ENCODE measurements around the gene PARD3B.

PARD3B gene

DNA sequence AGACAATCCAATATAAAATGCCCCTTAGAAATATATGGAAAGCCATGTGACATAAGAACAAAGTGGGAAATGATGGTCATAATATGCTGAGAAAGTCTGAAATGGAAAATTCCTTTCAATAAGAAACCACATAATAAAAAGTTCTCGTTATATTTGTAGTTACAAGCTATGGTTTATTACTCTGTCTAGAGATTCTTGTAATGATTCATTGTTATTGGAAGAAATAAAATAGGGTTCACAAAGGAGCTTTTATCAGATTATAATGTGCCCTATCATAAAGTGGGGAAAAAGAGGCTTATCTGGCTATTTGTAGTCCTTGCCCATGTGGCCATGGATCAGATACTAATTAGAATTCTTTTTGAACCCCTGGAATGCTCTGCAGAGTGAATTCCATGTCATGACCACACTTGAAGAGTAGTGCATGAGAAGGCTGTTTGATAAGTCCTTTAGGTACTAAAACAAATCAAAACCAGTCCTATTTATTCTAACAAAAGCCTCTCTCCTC lies 716.3 kb downstream of the PARD3B start:
- Histone ChIP-seq H3K27ac (ENCODE audit: low read depth, low read length) (no peak overlapping the region), H3K36me3 (ENCODE audit: control insufficient read depth, insufficient read depth, low read length) (no peaks in the 10 kb centered on the region), H3K4me1 (ENCODE audit: control insufficient read depth, insufficient read depth, low read length) (peaks cover 17% of the 10 kb centered on the region), H3K4me3 (ENCODE audit: low read depth, low read length) (no peak overlapping the region), H3K9me3 (ENCODE audit: control insufficient read depth, insufficient read depth, low read length) (no peaks in the 10 kb centered on the region), H3K9ac (ENCODE audit: low read depth, low read length) (no peak overlapping the region), H3K27me3 (ENCODE audit: control insufficient read depth, insufficient read depth, low read length) (no peaks in the 10 kb centered on the region)

DNA sequence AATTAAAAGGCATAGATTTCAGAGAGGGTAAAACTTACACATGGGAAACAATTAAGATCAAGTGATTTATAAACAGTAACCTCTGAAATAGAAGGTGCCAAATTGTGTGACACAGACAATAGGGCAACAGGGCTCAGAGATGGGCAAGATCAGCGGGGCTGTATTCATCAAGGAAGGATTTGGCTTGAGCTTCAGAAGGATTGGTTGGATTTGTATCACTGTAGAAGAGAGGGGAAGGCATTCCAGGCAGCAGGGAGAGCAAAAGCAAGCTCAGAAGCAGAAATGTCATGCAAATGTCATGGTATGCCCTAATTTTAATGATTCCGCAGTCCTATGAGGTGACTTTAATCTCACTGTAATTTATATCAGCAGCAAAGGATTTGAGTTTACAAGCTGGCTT lies 722.0 kb downstream of the PARD3B start:
- no peak overlapping the region for H3K9ac ChIP-seq (ENCODE audit: low read depth, low read length)
- no peaks in the 10 kb centered on the region for H3K9me3 ChIP-seq (ENCODE audit: control insufficient read depth, insufficient read depth, low read length)
- H3K4me1 ChIP-seq (ENCODE audit: control insufficient read depth, insufficient read depth, low read length): peaks cover 43% of the 10 kb centered on the region
- peak overlapping the region; percentile 2; the same call in 1 of the 2 replicates for H3K4me3 ChIP-seq (ENCODE audit: low read depth, low read length)
- peak overlapping the region; percentile 72 for H3K27ac ChIP-seq (ENCODE audit: low read depth, low read length)
- no peaks in the 10 kb centered on the region for H3K27me3 ChIP-seq (ENCODE audit: control insufficient read depth, insufficient read depth, low read length)
- H3K36me3 ChIP-seq (ENCODE audit: control insufficient read depth, insufficient read depth, low read length): no peaks in the 10 kb centered on the region

DNA sequence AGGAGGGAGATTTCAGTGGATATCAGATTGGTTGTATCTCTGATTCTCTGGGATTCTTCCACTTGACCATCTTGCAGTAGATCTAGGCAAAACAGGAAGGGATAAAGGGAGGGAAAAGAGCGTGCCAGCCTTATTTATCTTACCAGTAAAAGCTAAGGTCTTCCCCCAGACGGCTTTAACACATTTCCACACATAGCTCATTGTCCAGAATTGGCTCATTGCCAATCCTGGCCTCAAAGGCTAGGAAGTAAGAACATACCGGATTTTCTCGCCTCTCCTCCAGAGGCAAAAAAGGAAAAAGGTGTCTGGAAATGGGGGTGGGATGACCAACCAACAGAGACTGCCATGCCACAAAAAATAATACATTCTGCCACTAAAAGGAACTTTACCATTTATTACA lies 725.4 kb downstream of the PARD3B start:
- no peak overlapping the region for H3K9ac ChIP-seq (ENCODE audit: low read depth, low read length)
- no peaks in the 10 kb centered on the region for H3K36me3 ChIP-seq (ENCODE audit: control insufficient read depth, insufficient read depth, low read length)
- no peak overlapping the region for H3K27ac ChIP-seq (ENCODE audit: low read depth, low read length)
- H3K4me3 ChIP-seq (ENCODE audit: low read depth, low read length): no peak overlapping the region
- peaks cover 71% of the 10 kb centered on the region for H3K4me1 ChIP-seq (ENCODE audit: control insufficient read depth, insufficient read depth, low read length)
- no peaks in the 10 kb centered on the region for H3K9me3 ChIP-seq (ENCODE audit: control insufficient read depth, insufficient read depth, low read length)
- H3K27me3 ChIP-seq (ENCODE audit: control insufficient read depth, insufficient read depth, low read length): no peaks in the 10 kb centered on the region

DNA sequence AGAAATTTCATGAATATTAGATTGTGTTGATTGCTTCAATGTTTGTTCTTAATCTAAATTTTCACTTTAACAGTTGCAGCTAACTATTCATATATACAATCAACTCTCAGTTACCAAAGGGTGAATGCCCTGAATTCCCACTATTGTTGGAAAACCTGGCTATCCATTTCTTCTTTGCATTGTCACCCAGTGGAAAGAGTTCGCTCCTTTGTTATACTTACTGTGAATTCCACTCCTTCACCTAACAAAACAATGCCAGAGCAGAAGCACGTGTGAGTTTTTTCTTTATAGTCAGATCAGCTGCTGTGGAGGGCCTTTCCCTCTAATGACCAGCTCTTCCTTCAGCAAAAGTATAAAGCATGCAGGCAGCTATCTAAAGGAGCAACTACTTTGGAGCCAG lies 727.9 kb downstream of the PARD3B start:
- H3K36me3 ChIP-seq (ENCODE audit: control insufficient read depth, insufficient read depth, low read length): no peaks in the 10 kb centered on the region
- H3K27ac ChIP-seq (ENCODE audit: low read depth, low read length): peak overlapping the region; percentile 77
- H3K27me3 ChIP-seq (ENCODE audit: control insufficient read depth, insufficient read depth, low read length): no peaks in the 10 kb centered on the region
- H3K9me3 ChIP-seq (ENCODE audit: control insufficient read depth, insufficient read depth, low read length): no peaks in the 10 kb centered on the region
- H3K4me3 ChIP-seq (ENCODE audit: low read depth, low read length): no peak overlapping the region
- H3K9ac ChIP-seq (ENCODE audit: low read depth, low read length): no peak overlapping the region; the same call in 1 of the 2 replicates
- peaks cover 59% of the 10 kb centered on the region for H3K4me1 ChIP-seq (ENCODE audit: control insufficient read depth, insufficient read depth, low read length)

DNA sequence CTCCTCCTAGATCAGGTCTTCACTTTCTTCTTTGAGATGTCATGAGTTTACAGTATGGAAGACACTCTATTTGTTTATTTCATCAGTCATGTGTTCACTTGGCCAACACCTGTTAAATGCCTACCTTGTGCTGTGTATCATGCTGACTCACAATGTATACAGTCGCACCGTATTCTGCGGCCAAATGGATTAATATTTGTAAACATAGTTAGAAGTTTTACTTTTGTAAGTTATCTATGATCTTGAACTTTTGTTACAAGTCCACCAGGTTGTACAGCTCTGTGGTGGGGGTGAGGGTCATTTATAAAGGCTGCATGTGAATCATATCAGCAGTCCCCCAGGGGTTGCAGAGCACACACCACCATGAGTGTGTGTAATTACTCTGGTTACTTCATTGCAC lies 728.4 kb downstream of the PARD3B start:
- no peaks in the 10 kb centered on the region for H3K36me3 ChIP-seq (ENCODE audit: control insufficient read depth, insufficient read depth, low read length)
- H3K9me3 ChIP-seq (ENCODE audit: control insufficient read depth, insufficient read depth, low read length): no peaks in the 10 kb centered on the region
- H3K4me3 ChIP-seq (ENCODE audit: low read depth, low read length): no peak overlapping the region
- H3K4me1 ChIP-seq (ENCODE audit: control insufficient read depth, insufficient read depth, low read length): peaks cover 54% of the 10 kb centered on the region
- no peak overlapping the region; the same call in 1 of the 2 replicates for H3K9ac ChIP-seq (ENCODE audit: low read depth, low read length)
- H3K27me3 ChIP-seq (ENCODE audit: control insufficient read depth, insufficient read depth, low read length): no peaks in the 10 kb centered on the region
- H3K27ac ChIP-seq (ENCODE audit: low read depth, low read length): peak overlapping the region; percentile 77

DNA sequence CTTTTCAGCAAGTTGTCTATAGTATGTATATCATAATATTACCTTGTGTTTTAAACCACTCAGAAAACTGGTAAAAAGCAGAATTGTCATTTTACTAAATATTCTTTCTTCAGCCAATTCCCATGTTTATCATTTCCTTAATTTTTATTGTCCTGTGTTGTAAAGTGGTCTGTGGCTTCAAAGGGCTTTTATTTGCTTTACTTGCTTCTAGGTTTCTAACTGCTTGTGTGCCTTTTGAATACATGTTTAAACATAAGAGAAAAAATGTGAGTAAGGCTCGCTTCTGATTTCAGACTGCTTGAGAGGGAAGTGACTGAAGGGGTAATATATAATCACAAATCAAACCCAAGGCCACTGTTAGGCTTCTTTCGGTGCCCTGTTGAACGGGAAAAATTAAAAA lies 729.5 kb downstream of the PARD3B start:
- H3K9me3 ChIP-seq (ENCODE audit: control insufficient read depth, insufficient read depth, low read length): no peaks in the 10 kb centered on the region
- no peak overlapping the region; the same call in 1 of the 2 replicates for H3K9ac ChIP-seq (ENCODE audit: low read depth, low read length)
- H3K27me3 ChIP-seq (ENCODE audit: control insufficient read depth, insufficient read depth, low read length): no peaks in the 10 kb centered on the region
- H3K27ac ChIP-seq (ENCODE audit: low read depth, low read length): no peak overlapping the region
- no peaks in the 10 kb centered on the region for H3K36me3 ChIP-seq (ENCODE audit: control insufficient read depth, insufficient read depth, low read length)
- H3K4me1 ChIP-seq (ENCODE audit: control insufficient read depth, insufficient read depth, low read length): peaks cover 42% of the 10 kb centered on the region
- H3K4me3 ChIP-seq (ENCODE audit: low read depth, low read length): no peak overlapping the region

DNA sequence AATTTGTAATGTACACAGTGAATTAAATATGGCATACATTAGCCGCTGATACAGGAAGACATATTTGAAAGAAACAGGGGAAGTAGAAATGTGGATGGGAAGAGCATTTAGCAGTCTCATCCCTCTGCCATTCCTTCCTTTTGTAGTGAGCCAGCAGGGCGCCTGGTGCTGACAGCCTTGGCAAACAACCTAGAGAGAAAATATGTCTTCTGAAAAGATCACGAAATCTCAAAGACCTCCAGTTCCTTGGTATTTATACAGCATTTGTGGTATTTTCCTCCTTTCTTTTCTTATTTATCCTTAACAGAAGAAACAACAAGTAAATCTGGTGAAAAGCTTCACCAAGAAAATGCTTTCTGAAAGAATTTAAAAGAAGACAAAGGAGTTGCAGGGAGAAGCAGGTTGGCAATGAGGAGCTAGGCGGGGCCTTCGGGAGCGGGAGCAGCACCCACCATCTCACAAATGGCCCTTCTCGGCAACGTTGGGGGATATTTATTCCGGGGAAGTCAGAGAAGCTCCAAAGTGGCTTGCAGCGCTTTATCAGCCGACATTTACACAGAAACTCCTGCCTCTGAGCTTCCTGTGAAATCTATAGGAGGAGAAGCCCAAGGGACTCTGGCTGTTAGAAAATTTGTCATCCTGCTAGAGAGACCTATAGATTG lies 731.0 kb downstream of the PARD3B start:
- H3K27me3 ChIP-seq (ENCODE audit: control insufficient read depth, insufficient read depth, low read length): no peaks in the 10 kb centered on the region
- peak overlapping the region; percentile 94 for H3K27ac ChIP-seq (ENCODE audit: low read depth, low read length)
- peaks cover 45% of the 10 kb centered on the region for H3K4me1 ChIP-seq (ENCODE audit: control insufficient read depth, insufficient read depth, low read length)
- H3K9me3 ChIP-seq (ENCODE audit: control insufficient read depth, insufficient read depth, low read length): no peaks in the 10 kb centered on the region
- H3K9ac ChIP-seq (ENCODE audit: low read depth, low read length): peak overlapping the region; percentile 38; the same call in 1 of the 2 replicates
- no peak overlapping the region for H3K4me3 ChIP-seq (ENCODE audit: low read depth, low read length)
- H3K36me3 ChIP-seq (ENCODE audit: control insufficient read depth, insufficient read depth, low read length): no peaks in the 10 kb centered on the region

DNA sequence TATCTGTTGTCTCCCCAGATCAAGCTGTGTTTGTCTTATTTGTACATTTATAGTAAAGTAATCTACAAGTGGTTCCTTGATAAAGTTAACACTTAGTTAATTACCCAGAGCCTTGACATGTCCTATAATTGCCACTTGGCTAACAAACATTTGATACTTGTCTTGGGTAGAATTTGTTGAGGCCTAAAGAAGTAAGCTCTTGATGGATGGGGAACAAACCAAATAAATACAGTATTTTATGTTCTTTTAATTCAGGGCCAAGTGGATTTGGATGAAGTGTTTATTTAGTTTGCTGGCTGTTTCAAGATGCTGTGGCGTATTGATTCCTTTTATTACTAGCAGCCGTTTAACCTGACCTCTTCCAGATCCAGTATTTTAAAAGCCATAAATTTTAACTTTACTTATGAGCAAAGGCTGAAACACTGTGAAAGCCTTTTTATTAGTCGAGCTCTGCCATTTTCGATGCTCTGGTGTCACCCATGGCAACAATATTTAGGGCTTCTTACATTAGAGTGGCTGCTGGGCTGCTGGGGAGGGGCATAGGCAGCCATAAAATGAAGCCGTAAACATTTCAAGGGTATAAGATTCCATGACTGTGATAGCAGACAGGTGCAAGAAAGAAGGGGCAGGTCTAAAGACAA lies 735.4 kb downstream of the PARD3B start:
- no peak overlapping the region for H3K9ac ChIP-seq (ENCODE audit: low read depth, low read length)
- H3K27ac ChIP-seq (ENCODE audit: low read depth, low read length): no peak overlapping the region
- no peaks in the 10 kb centered on the region for H3K27me3 ChIP-seq (ENCODE audit: control insufficient read depth, insufficient read depth, low read length)
- H3K36me3 ChIP-seq (ENCODE audit: control insufficient read depth, insufficient read depth, low read length): no peaks in the 10 kb centered on the region
- peaks cover 36% of the 10 kb centered on the region for H3K4me1 ChIP-seq (ENCODE audit: control insufficient read depth, insufficient read depth, low read length)
- H3K4me3 ChIP-seq (ENCODE audit: low read depth, low read length): no peak overlapping the region
- H3K9me3 ChIP-seq (ENCODE audit: control insufficient read depth, insufficient read depth, low read length): no peaks in the 10 kb centered on the region

DNA sequence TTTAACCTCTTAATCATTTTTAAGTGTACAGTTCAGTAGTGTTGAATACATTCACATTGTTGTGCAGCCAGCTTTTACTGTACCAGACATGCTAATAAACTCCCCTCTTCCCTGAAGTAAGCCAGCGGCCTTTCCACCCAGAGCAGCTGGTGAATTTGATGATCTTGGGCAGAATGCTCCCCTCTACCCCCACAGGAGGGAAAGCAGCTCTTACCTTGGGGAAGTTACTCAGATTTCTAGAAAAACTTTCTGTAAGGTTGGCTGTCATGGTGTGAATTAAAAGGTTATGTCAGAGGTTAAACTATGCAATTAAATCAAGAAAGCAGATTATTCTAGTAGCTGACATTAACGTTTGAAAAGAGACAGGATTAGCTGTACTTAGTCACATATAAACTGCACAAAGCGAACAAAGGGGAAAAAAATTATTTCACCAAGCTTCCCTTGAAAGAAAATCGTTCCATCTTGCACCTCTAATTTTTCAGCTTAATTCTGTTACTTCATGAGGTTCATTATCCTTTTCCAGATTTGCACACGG lies 738.5 kb downstream of the PARD3B start:
- Histone ChIP-seq H3K9me3 (ENCODE audit: control insufficient read depth, insufficient read depth, low read length) (no peaks in the 10 kb centered on the region), H3K36me3 (ENCODE audit: control insufficient read depth, insufficient read depth, low read length) (no peaks in the 10 kb centered on the region), H3K4me3 (ENCODE audit: low read depth, low read length) (no peak overlapping the region), H3K27me3 (ENCODE audit: control insufficient read depth, insufficient read depth, low read length) (no peaks in the 10 kb centered on the region), H3K27ac (ENCODE audit: low read depth, low read length) (no peak overlapping the region), H3K4me1 (ENCODE audit: control insufficient read depth, insufficient read depth, low read length) (peaks cover 24% of the 10 kb centered on the region), H3K9ac (ENCODE audit: low read depth, low read length) (no peak overlapping the region)

DNA sequence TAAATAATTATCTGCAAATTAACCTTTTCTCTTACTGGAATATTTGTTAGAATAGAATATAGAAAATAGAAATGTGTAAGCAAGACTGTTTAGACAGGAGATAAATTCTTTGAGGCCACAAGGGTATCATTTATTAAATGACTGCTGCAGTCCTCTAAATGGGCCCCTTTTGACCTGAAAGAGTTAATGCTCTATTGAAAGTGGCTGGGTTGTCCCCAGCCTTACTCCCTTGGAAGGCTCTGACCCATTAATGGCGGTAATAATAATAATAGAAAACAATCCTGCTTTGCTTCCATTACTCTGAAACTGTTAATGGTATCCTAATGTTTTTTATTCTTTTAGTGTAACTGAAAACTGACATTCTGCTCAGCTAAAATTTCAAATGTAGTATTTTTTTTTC lies 739.1 kb downstream of the PARD3B start:
- Histone ChIP-seq H3K27me3 (ENCODE audit: control insufficient read depth, insufficient read depth, low read length) (no peaks in the 10 kb centered on the region), H3K36me3 (ENCODE audit: control insufficient read depth, insufficient read depth, low read length) (no peaks in the 10 kb centered on the region), H3K4me1 (ENCODE audit: control insufficient read depth, insufficient read depth, low read length) (peaks cover 24% of the 10 kb centered on the region), H3K4me3 (ENCODE audit: low read depth, low read length) (no peak overlapping the region), H3K9me3 (ENCODE audit: control insufficient read depth, insufficient read depth, low read length) (no peaks in the 10 kb centered on the region), H3K27ac (ENCODE audit: low read depth, low read length) (no peak overlapping the region), H3K9ac (ENCODE audit: low read depth, low read length) (no peak overlapping the region)

DNA sequence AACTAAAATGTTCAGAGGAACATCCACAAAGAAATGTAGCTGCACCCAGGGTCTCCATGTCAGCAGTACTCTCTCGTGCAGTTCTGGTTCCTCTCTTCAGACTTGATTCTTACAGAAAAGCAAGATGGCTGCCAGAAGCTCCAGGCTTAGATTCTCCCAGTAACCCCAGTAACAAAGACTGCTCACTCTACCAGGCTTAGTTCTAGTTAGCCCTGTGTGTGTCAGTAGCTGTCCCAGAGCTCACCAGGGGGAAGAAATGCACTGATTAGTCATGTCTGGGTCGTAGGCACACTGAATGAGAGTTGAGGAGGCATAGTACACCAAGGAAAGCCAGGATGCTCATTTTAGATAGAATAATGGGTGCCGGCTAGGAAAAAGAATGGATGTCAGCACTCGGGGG lies 742.0 kb downstream of the PARD3B start:
- Histone ChIP-seq H3K4me1 (ENCODE audit: control insufficient read depth, insufficient read depth, low read length) (peaks cover 26% of the 10 kb centered on the region), H3K27ac (ENCODE audit: low read depth, low read length) (no peak overlapping the region)

More for the DNA sequence above, 742.0 kb downstream of the PARD3B start:
- Histone ChIP-seq H3K9me3 (ENCODE audit: control insufficient read depth, insufficient read depth, low read length) (no peaks in the 10 kb centered on the region), H3K36me3 (ENCODE audit: control insufficient read depth, insufficient read depth, low read length) (no peaks in the 10 kb centered on the region), H3K4me3 (ENCODE audit: low read depth, low read length) (no peak overlapping the region), H3K9ac (ENCODE audit: low read depth, low read length) (no peak overlapping the region), H3K27me3 (ENCODE audit: control insufficient read depth, insufficient read depth, low read length) (no peaks in the 10 kb centered on the region)

Data from HUES48 (cell line).